GM12872 (cell line): Measurements from ENCODE around the gene ARHGDIB.

Experiments
- TF ChIP-seq, protein P1 (sequence below): IDR thresholded peaks from 3 replicates; pipeline ENCODE4 v1.5.1; 2011; ENCODE audit warnings: low read depth, mild to moderate bottlenecking, low read length, moderate library complexity; ENCODE audit not compliant: insufficient read depth

The ARHGDIB gene

DNA sequence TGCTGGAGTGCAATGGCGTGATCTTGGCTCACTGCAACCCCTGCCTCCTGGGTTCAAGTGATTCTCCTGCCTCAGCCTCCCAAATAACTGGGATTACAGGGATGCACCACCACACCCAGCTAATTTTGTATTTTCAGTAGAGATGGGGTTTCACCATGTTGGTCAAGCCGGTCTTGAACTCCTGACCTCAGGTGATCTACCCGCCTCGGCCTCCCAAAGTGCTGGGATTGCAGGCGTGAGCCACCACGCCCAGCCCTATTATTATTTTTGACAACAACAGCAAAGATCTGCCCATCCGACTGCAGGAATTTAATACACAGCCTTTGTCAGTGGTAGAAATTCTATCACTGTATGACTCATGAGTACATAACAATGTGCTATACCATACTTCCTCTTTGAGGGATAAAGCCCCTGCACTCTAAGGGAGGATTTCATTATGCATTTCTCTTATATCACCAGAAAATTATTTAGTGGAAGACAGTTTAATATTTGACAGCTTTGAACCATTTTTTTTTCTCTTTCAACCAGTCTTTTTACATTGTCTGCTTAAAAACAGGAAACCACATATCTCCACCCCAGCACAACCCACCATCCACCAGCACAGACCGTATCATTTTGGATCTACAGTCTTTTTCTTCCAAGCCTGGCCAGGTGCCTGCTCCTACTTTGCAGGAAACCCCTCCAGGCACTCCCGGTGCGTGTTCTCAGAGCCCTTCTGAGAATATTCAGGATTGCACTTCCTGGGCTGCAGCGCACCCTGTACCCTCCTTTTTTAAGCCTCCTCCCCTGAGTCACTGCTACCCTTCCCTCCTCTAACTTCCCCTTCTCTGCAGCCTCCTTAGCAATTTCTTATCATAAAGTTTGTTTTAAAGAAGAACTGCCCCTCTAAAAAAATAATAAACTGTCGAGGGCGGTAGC lies 594 bp downstream of the ARHGDIB start:
- TF ChIP-seq, protein P1, sequence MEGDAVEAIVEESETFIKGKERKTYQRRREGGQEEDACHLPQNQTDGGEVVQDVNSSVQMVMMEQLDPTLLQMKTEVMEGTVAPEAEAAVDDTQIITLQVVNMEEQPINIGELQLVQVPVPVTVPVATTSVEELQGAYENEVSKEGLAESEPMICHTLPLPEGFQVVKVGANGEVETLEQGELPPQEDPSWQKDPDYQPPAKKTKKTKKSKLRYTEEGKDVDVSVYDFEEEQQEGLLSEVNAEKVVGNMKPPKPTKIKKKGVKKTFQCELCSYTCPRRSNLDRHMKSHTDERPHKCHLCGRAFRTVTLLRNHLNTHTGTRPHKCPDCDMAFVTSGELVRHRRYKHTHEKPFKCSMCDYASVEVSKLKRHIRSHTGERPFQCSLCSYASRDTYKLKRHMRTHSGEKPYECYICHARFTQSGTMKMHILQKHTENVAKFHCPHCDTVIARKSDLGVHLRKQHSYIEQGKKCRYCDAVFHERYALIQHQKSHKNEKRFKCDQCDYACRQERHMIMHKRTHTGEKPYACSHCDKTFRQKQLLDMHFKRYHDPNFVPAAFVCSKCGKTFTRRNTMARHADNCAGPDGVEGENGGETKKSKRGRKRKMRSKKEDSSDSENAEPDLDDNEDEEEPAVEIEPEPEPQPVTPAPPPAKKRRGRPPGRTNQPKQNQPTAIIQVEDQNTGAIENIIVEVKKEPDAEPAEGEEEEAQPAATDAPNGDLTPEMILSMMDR = no peak

DNA sequence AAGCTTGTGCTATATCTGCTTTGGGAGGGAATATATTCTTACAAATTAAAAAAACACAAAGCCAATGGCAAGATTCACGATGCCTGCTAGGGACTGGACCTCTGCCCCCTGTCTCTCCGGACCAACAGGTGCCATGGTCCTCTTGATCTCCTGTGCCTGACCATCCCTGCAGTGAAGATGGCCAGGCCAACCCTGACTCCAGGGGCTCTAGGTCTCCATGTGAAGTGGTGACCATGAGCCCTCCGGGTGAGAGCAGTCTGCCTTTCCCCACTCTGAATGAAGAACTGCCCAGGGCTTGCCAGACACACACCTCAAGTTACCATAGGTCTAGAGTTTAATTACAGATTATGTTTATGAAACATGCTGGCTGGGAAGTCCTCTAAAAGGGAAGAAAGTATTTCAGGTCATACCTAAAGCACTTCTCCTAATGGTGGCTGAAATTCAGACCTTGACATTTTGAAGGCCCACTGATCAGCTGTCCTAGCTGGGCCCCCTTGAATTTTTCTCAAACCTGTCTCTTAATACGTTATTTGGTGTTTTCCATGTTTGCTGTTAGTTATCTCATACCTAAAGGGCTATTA lies 1.4 kb downstream of the ARHGDIB start:
- TF ChIP-seq, protein P1 = no peak

- TF ChIP-seq, protein P1 = no peak
These were observed 1.9 kb downstream of the ARHGDIB start for GRCh38 chr12:14959463-14959862.

DNA sequence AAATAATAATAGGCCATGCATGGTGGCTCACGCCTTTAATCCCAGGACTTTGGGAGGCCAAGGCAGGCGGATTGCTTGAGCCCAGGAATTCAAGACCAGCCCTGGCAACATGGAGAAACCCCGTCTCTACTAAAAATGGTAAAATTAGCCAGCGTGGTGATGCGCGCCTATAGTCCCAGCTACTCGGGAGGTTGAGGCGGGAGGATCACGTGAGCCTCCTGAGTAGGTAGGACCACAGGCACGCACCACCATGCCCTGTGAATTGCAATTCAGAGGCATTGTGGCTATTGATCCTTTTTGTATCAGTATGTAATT lies 2.3 kb downstream of the ARHGDIB start:
- TF ChIP-seq, protein P1 = no peak

- TF ChIP-seq, protein P1 = no peak
These were observed 2.9 kb downstream of the ARHGDIB start for GRCh38 chr12:14958361-14959125.

GRCh38 chr12:14957551-14958168 lies 3.7 kb downstream of the ARHGDIB start:
- TF ChIP-seq, protein P1 = no peak

DNA sequence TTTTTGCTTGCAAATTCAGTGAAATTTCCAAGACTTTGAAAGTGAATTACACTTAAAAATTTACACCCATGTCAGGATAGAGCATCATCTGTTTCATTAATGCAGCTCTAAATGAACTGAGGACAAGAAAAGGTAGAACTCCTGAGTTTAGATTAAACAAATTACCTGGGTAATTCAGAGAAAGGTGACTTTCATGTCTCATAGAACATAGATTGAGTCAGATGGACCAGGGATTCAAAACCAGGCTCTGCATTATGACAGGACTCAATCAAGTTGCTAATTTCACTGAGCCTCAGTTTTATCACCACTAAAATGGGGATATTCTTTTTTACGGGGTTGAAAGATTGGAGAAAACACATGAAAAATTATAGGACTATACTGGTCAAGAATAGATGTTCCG lies 4.5 kb downstream of the ARHGDIB start:
- TF ChIP-seq, protein P1 = no peak
